ENCODE data around the gene ARID1B. TPM values are rescaled to one million over a fixed set of nuclear protein-coding genes. Genes with fewer than 3 reads are reported as not detected.

Gene ARID1B
- polyA plus RNA-seq, 1 experiment: 17.0 TPM

DNA sequence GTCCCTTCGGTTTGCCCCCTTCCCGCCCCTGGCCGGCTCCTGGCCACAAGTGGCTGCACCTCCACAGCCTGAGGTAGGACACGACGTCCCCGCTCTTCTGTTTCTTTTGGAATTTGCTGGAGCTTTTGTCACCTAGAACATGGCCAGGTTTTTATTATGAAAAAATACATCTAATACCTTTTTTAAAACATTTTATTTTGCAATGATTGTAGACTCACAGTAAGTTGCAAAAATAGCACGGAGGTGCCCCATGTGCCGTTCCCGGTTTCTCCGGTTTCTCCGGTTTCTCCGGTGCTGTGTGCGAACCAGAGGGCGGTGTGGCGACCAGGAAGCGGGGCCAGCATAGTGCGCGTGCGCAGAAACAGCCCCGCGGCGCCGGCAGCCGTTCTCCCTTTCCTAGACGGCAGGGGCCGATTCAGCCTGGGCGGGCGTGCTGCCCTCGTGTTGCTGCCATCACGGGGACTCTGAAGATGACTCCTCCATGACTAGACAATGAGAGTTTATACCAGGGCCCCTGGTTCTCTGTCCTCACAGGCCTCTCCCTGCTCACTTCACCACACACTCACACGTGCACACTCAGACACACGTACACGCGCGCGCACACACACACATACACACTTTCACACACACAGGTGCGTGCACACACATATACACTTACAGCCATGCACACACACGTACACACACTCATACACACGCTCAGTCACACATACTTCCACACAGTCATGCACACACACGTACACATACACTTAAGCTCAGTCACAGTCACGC, 444.1 kb downstream of the ARID1B start:
- H3K27me3 ChIP-seq (ENCODE audit: control insufficient read depth, insufficient read depth, low read length): no peaks in the 10 kb centered on the region; the same call in 1 of the 2 replicates
- peak; percentile 41 for TF ChIP-seq CTCF (IDR thresholded peaks at IDR 0.05; ENCODE audit: insufficient read depth, low read depth, low read length)
- peak overlapping the region; percentile 38 for H3K4me3 ChIP-seq (ENCODE audit: low read depth, low read length)
- CTCF ChIA-PET: interaction anchor here (1.0 to 1.1 kb wide), 2 partner anchors 14 to 15 kb away, joined by 3 read pairs; no protein-coding TSS in a partner anchor
- POLR2A ChIA-PET: no interaction called here
- H3K36me3 ChIP-seq (ENCODE audit: control insufficient read depth, insufficient read depth, low read length): no peaks in the 10 kb centered on the region
- DNase-seq (ENCODE audit: low read depth): no peak

DNA sequence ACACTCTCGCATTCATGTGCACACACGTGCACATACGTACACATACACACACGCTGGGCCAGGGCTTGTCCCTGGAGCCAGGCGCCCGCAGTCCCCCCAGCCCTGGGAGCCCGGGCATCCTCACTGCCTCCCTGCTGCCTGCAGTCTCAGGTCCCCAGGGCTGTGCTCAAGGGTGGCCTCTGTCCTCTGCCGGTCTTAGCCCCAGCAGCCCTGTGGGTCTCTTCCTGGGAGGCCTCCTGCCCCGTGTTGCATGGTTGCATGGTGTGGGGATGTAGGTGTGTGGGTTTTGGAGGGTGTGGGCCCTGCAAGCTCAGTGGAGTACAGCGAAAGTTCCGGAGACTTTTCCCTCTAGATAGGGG, 444.6 kb downstream of the ARID1B start:
- ChIA-PET POLR2A (no interaction called here), CTCF (interaction anchor here (1.0 to 1.1 kb wide), 2 partner anchors 14 to 15 kb away, joined by 3 read pairs; no protein-coding TSS in a partner anchor)
- TF ChIP-seq CTCF (IDR thresholded peaks at IDR 0.05; ENCODE audit: insufficient read depth, low read depth, low read length): no peak
- no peaks in the 10 kb centered on the region for H3K36me3 ChIP-seq (ENCODE audit: control insufficient read depth, insufficient read depth, low read length)
- H3K4me3 ChIP-seq (ENCODE audit: low read depth, low read length): no peak overlapping the region
- DNase-seq (ENCODE audit: low read depth): no peak
- H3K27me3 ChIP-seq (ENCODE audit: control insufficient read depth, insufficient read depth, low read length): no peaks in the 10 kb centered on the region; the same call in 1 of the 2 replicates

GRCh38 chr6:157222201-157222981, 445.2 kb downstream of the ARID1B start:
- no peaks in the 10 kb centered on the region; the same call in 1 of the 2 replicates for H3K27me3 ChIP-seq (ENCODE audit: control insufficient read depth, insufficient read depth, low read length)
- no peaks in the 10 kb centered on the region for H3K36me3 ChIP-seq (ENCODE audit: control insufficient read depth, insufficient read depth, low read length)
- TF ChIP-seq CTCF (IDR thresholded peaks at IDR 0.05; ENCODE audit: insufficient read depth, low read depth, low read length): no peak
- DNase-seq (ENCODE audit: low read depth): no peak
- POLR2A ChIA-PET: no interaction called here
- CTCF ChIA-PET: interaction anchor here (0.8 to 1.4 kb wide), 3 partner anchors 10 to 53 kb away, joined by 3 to 4 read pairs (median 3); no protein-coding TSS in a partner anchor
- H3K4me3 ChIP-seq (ENCODE audit: low read depth, low read length): no peak overlapping the region

- H3K27me3 ChIP-seq (ENCODE audit: control insufficient read depth, insufficient read depth, low read length): no peaks in the 10 kb centered on the region; the same call in 1 of the 2 replicates
- H3K36me3 ChIP-seq (ENCODE audit: control insufficient read depth, insufficient read depth, low read length): no peaks in the 10 kb centered on the region
- H3K4me3 ChIP-seq (ENCODE audit: low read depth, low read length): no peak overlapping the region
- TF ChIP-seq CTCF (IDR thresholded peaks at IDR 0.05; ENCODE audit: insufficient read depth, low read depth, low read length): no peak
- ChIA-PET POLR2A (no interaction called here), CTCF (interaction anchor here (0.8 to 1.4 kb wide), 2 partner anchors 10 to 52 kb away, joined by 3 to 4 read pairs; no protein-coding TSS in a partner anchor)
- DNase-seq (ENCODE audit: low read depth): no peak
Measured at GRCh38 chr6:157223021-157223430, 445.8 kb downstream of the ARID1B start.

- POLR2A ChIA-PET: no interaction called here
- H3K36me3 ChIP-seq (ENCODE audit: control insufficient read depth, insufficient read depth, low read length): no peaks in the 10 kb centered on the region
- DNase-seq (ENCODE audit: low read depth): no peak
- no peak overlapping the region for H3K4me3 ChIP-seq (ENCODE audit: low read depth, low read length)
- CTCF ChIA-PET: interaction anchor here (1.4 kb wide), 2 partner anchors 9 to 12 kb away, joined by 4 to 5 read pairs; no protein-coding TSS in a partner anchor
- no peak for TF ChIP-seq CTCF (IDR thresholded peaks at IDR 0.05; ENCODE audit: insufficient read depth, low read depth, low read length)
- H3K27me3 ChIP-seq (ENCODE audit: control insufficient read depth, insufficient read depth, low read length): no peaks in the 10 kb centered on the region; the same call in 1 of the 2 replicates
Measured at GRCh38 chr6:157223511-157223910, 446.3 kb downstream of the ARID1B start.

Data from BJ (cell line).